Measurements from ENCODE around the gene NTMT1. TPM values are rescaled to one million over a fixed set of nuclear protein-coding genes. Genes with fewer than 3 reads are reported as not detected.

The NTMT1 gene
- total and polyA plus RNA-seq, 4 experiments from 2014 or later = 45.0 to 55.1 (median 46.9) TPM

DNA sequence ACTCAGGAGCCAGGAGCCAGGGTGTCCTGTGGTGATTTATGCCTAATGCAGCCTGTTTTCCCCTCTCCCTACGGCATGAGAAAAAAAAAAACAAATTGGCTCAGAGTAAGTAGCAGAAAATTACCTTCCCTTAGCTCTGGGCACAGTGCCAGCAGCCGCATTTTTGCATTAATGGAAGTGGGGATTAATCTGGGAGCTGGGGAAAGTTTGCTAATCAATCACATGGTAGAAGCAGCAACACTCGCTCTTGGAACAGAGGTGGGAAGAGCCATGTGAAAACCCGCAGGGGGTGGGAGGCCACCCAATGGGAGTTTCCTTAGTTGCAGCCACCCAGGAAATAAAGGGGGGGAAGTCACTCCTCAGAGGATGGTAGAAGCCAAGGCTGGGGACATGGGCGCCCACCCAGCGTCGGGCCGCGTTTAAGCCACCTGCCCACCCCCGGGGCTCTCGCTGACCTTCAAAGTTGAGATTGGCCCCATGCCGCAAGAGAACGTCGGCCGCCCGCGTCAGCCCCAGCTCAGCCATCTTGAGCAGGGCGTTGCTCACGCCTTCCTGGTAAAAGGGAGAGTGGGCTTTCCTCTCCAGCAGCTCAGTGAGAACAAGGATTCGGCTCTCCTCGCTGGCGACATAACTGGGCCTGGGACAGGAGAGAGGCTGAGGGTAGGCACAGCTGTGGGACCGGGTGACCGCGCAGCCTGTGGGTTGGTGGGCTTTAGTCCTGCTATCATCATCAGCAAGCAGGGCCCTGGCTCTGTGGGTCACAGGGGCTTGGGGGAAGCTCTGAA lies 14.3 kb downstream of the NTMT1 start:
- Mint-ChIP-seq H3K9me3 (peaks cover 0 to 2% (median 0%) of the 10 kb centered on the region in 8 donors), H3K4me3 (peak overlapping the region; percentile 35 to 86 (median 82)), H3K27ac (peak overlapping the region in 6 of 7 donors; percentile 22 to 93 (median 76)), H3K4me1 (peaks cover 10 to 33% (median 18%) of the 10 kb centered on the region in 4 donors), H3K27me3 (no peaks in the 10 kb centered on the region), H3K36me3 (peaks cover 2 to 30% of the 10 kb centered on the region in 2 donors)
- intact Hi-C loops (cut with micrococcal nuclease) = no loop called here
- ChIA-PET CTCF (ENCODE audit: partially characterized antibody) (interaction anchor here (0.8 to 7.7 kb wide), 8 partner anchors 10 to 603 kb away, joined by 3 to 75 read pairs (median 6); partner anchors contain the start of gene NTMT1), POLR2A (ENCODE audit: partially characterized antibody) (interaction anchor here (5.5 kb wide), 1 partner anchor 14 kb away, joined by 55 read pairs; the partner anchor contains the start of gene NTMT1)
- H3K27me3 ChIP-seq (ENCODE audit: insufficient read depth, low read length) = no peaks in the 10 kb centered on the region
- no peak for DNase-seq
- no peaks in the 10 kb centered on the region for H3K9me3 ChIP-seq (ENCODE audit: control insufficient read depth in 1 of 2, low read length in 2 of 2)
- H3K4me1 ChIP-seq (ENCODE audit: insufficient read depth, low read length) = peaks cover 26% of the 10 kb centered on the region
- peak overlapping the region; percentile 66 to 95 for H3K4me3 ChIP-seq (ENCODE audit: low read length in 2 of 2)
- H3K36me3 ChIP-seq (ENCODE audit: insufficient read depth, low read length) = peaks cover 32% of the 10 kb centered on the region
- peak overlapping the region; percentile 81 for H3K27ac ChIP-seq (ENCODE audit: low read depth, low read length)

DNA sequence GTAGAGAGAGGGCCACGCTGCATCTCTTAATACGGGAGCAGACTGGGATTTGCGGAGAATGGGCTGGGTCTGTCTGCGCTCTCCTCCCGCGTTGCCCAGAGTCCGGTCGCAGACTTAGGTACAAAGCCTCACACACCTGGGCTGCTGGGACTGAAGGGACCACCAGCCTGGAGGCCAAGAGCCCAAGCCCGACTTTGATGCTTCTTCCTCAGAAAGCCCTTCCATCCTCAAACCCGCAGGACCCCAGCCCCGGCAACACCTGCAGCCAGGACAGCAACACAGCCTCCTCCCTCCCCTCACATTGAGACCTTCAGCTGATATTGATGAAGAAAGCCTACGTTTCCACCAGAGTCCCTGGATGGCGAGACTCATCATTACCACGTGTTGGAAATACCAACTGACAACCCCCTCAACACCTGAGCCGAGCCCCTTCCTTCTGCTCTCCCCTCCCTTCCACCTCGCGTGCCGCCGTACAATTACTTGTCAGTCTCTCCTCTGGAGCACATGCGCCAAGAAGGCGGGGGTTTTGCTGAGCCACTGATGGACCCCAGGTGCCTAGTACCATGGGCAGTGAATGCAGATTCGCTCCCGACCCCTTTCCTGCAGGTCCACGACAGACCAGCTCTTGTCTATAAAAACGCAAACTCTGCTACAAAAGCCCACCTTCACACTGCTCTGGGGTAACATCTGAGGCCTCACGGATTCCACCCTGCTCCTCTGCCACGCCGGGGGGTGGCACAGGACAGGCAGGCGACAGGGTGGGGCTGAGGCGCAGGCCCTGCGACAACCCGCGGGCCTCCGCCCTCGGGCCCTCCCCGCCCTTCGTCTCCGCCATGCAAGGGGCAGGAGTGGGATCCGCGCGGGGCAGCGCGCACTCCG lies 15.1 kb downstream of the NTMT1 start:
- no peaks in the 10 kb centered on the region for H3K9me3 ChIP-seq (ENCODE audit: control insufficient read depth in 1 of 2, low read length in 2 of 2)
- Mint-ChIP-seq H3K4me1 (peaks cover 10 to 33% (median 18%) of the 10 kb centered on the region in 4 donors), H3K9me3 (peaks cover 0 to 2% (median 0%) of the 10 kb centered on the region in 8 donors), H3K27me3 (no peaks in the 10 kb centered on the region), H3K36me3 (peaks cover 0 to 23% of the 10 kb centered on the region in 2 donors), H3K27ac (peak overlapping the region; percentile 79 to 94 (median 89)), H3K4me3 (peak overlapping the region; percentile 79 to 92 (median 84))
- ChIA-PET CTCF (ENCODE audit: partially characterized antibody) (interaction anchor here (0.8 to 7.7 kb wide), 9 partner anchors 11 to 509 kb away, joined by 3 to 75 read pairs (median 4); partner anchors contain the start of gene NTMT1), POLR2A (ENCODE audit: partially characterized antibody) (interaction anchor here (0.9 to 5.5 kb wide), 2 partner anchors 15 to 463 kb away, joined by 5 to 55 read pairs; partner anchors contain the start of genes IER5L and NTMT1)
- no peaks in the 10 kb centered on the region for H3K27me3 ChIP-seq (ENCODE audit: insufficient read depth, low read length)
- DNase-seq = no peak
- H3K36me3 ChIP-seq (ENCODE audit: insufficient read depth, low read length) = peaks cover 26% of the 10 kb centered on the region
- intact Hi-C loops (cut with micrococcal nuclease) = no loop called here
- peaks cover 26% of the 10 kb centered on the region for H3K4me1 ChIP-seq (ENCODE audit: insufficient read depth, low read length)
- H3K4me3 ChIP-seq (ENCODE audit: low read length in 2 of 2) = peak overlapping the region; percentile 66 to 95
- H3K27ac ChIP-seq (ENCODE audit: low read depth, low read length) = peak overlapping the region; percentile 81

DNA sequence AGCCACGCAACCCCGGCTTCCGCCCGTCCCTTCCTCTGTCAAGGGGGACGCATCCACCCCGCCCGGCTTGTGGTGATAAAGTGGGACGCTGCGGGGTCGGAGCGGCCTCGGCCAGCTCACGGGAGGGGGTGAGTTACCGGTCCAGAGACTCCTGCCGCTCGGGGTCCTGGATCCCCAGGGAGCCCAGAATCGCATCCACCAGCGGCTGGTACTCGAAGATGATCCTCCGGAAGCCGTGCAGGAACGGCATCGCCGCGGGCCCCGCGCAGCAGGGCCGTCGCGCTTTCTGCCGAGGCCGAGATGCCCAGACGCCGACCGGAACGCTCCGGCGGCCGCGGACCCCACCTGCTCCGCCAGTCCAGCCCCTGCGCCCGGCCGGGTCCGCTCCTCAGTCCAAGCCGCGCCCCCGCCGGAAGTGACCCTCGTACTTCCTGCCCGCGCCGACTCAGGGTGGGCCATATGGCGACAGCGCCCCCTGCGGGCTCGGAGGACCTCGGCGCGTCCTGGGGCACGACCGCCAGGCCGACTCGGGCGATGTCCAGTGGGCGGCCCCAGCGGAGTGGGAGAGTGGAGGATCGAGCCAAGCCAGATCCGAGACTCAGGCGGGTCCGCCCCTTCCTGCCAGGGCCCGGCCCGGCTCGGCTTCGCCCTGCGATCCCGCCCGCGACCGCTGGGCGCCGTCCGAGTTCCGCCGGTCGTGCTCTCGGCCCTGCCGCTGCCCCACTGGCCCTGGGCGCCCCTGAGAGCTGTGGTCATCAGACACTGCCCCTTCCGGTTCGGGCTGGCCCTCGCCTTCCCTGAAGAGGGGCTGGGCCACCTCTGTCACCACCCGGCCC lies 16.0 kb downstream of the NTMT1 start, which contains the start of gene ASB6:
TSS of gene ASB6 (minus strand) at position 402 of the 836 bp plus-strand sequence. CDS start at position 250, 152 bp downstream.
- no peaks in the 10 kb centered on the region for H3K27me3 Mint-ChIP-seq

DNA sequence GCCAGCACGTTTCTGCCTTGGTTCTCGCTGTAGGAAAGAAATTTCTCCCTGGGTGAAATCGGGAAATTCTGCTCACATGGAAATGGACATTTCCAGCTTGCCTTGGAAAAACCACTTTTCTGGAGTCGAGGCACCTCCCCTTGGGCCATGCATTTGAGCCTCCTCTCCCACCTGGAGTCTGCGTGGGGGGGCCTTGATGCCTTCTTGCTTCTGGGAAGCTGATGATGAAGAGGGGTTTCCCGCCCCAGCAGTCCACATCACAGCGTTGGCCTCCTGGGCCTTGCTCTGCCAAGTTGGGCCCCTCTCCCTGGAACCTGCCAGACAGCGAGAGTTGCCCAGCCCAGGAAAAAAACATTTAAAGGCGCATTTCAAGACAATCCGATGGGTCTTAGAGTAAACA lies 17.7 kb downstream of the NTMT1 start:
- Histone ChIP-seq H3K27me3 (ENCODE audit: insufficient read depth, low read length) (no peaks in the 10 kb centered on the region), H3K27ac (ENCODE audit: low read depth, low read length) (no peak overlapping the region), H3K9me3 (ENCODE audit: control insufficient read depth in 1 of 2, low read length in 2 of 2) (no peaks in the 10 kb centered on the region), H3K36me3 (ENCODE audit: insufficient read depth, low read length) (peaks cover 7% of the 10 kb centered on the region), H3K4me3 (ENCODE audit: low read length in 2 of 2) (no peak overlapping the region), H3K4me1 (ENCODE audit: insufficient read depth, low read length) (peaks cover 26% of the 10 kb centered on the region)
- H3K4me3 Mint-ChIP-seq = peak overlapping the region in 6 of 8 donors; percentile 6 to 67 (median 34)
- H3K27ac Mint-ChIP-seq = peak overlapping the region in 2 of 7 donors; percentile 10 to 89
- ChIA-PET CTCF (ENCODE audit: partially characterized antibody) (interaction anchor here (1.2 to 7.7 kb wide), 3 partner anchors 19 to 512 kb away, joined by 3 to 75 read pairs (median 11); partner anchors contain the start of gene NTMT1), POLR2A (ENCODE audit: partially characterized antibody) (interaction anchor here (5.5 kb wide), 1 partner anchor 18 kb away, joined by 55 read pairs; the partner anchor contains the start of gene NTMT1)
- peaks cover 8 to 23% (median 16%) of the 10 kb centered on the region in 4 donors for H3K4me1 Mint-ChIP-seq
- H3K36me3 Mint-ChIP-seq = peaks cover 0 to 7% of the 10 kb centered on the region in 2 donors
- intact Hi-C loops (cut with micrococcal nuclease) = no loop called here
- no peaks in the 10 kb centered on the region for H3K9me3 Mint-ChIP-seq
- no peak for DNase-seq
- no peaks in the 10 kb centered on the region for H3K27me3 Mint-ChIP-seq

More for the DNA sequence above, 16.0 kb downstream of the NTMT1 start, which contains the start of gene ASB6:
- H3K9me3 Mint-ChIP-seq = peaks cover 0 to 2% (median 0%) of the 10 kb centered on the region in 8 donors
- intact Hi-C loops (cut with micrococcal nuclease) = loop anchor here (1.0 kb wide), 2 partner anchors 16 to 141 kb away; partner anchors contain the start of gene NTMT1
- peaks cover 24% of the 10 kb centered on the region for H3K36me3 ChIP-seq (ENCODE audit: insufficient read depth, low read length)
- peaks cover 0 to 22% of the 10 kb centered on the region in 2 donors for H3K36me3 Mint-ChIP-seq
- H3K4me1 ChIP-seq (ENCODE audit: insufficient read depth, low read length) = peaks cover 26% of the 10 kb centered on the region
- H3K4me1 Mint-ChIP-seq = peaks cover 10 to 33% (median 18%) of the 10 kb centered on the region in 4 donors
- no peaks in the 10 kb centered on the region for H3K9me3 ChIP-seq (ENCODE audit: control insufficient read depth in 1 of 2, low read length in 2 of 2)
- H3K27ac Mint-ChIP-seq = peak within 1 kb of the TSS; percentile 85 to 94 (median 89)
- ChIA-PET CTCF (ENCODE audit: partially characterized antibody) (interaction anchor here (0.8 to 7.7 kb wide), 5 partner anchors 17 to 510 kb away, joined by 3 to 75 read pairs (median 3); partner anchors contain the start of gene NTMT1), POLR2A (ENCODE audit: partially characterized antibody) (interaction anchor here (0.9 to 5.5 kb wide), 2 partner anchors 16 to 464 kb away, joined by 5 to 55 read pairs; partner anchors contain the start of genes IER5L and NTMT1)
- H3K27me3 ChIP-seq (ENCODE audit: insufficient read depth, low read length) = no peaks in the 10 kb centered on the region
- DNase-seq = peak; percentile 86 to 92 (median 87)
- peak within 1 kb of the TSS; percentile 81 for H3K27ac ChIP-seq (ENCODE audit: low read depth, low read length)
- H3K4me3 Mint-ChIP-seq = peak within 1 kb of the TSS; percentile 81 to 92 (median 84)
- peak within 1 kb of the TSS; percentile 66 to 95 for H3K4me3 ChIP-seq (ENCODE audit: low read length in 2 of 2)

DNA sequence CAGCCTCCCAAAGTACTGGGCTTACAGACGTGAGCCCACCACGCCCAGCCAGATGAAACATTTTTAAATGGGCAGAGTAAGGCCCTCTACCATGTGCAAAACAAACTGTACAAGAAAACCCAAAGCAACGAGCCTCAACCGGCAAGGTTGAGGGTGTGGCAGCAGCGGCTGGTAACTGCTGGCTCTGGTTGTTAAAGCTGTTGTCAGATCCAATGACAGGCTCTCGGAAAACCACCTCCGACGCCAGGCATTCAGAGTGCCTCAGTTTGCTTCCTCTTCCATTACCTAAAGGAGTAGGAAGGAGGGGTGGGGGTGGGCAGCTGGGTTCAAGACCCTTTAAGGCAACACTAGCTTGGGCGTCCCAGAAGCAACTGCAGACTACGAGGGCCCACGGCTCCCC lies 18.4 kb downstream of the NTMT1 start:
- Histone ChIP-seq H3K27me3 (ENCODE audit: insufficient read depth, low read length) (no peaks in the 10 kb centered on the region), H3K27ac (ENCODE audit: low read depth, low read length) (no peak overlapping the region), H3K4me1 (ENCODE audit: insufficient read depth, low read length) (peaks cover 26% of the 10 kb centered on the region), H3K9me3 (ENCODE audit: control insufficient read depth in 1 of 2, low read length in 2 of 2) (no peaks in the 10 kb centered on the region), H3K4me3 (ENCODE audit: low read length in 2 of 2) (no peak overlapping the region), H3K36me3 (ENCODE audit: insufficient read depth, low read length) (no peaks in the 10 kb centered on the region)
- DNase-seq = no peak
- intact Hi-C loops (cut with micrococcal nuclease) = no loop called here
- H3K36me3 Mint-ChIP-seq = peaks cover 0 to 6% of the 10 kb centered on the region in 2 donors
- ChIA-PET CTCF (ENCODE audit: partially characterized antibody) (interaction anchor here (1.2 kb wide), 1 partner anchor 506 kb away, joined by 3 read pairs; no protein-coding TSS in a partner anchor), POLR2A (ENCODE audit: partially characterized antibody) (no interaction called here)
- no peak overlapping the region for H3K4me3 Mint-ChIP-seq
- no peak overlapping the region for H3K27ac Mint-ChIP-seq
- no peaks in the 10 kb centered on the region for H3K27me3 Mint-ChIP-seq
- peaks cover 8 to 23% (median 16%) of the 10 kb centered on the region in 4 donors for H3K4me1 Mint-ChIP-seq
- no peaks in the 10 kb centered on the region for H3K9me3 Mint-ChIP-seq

DNA sequence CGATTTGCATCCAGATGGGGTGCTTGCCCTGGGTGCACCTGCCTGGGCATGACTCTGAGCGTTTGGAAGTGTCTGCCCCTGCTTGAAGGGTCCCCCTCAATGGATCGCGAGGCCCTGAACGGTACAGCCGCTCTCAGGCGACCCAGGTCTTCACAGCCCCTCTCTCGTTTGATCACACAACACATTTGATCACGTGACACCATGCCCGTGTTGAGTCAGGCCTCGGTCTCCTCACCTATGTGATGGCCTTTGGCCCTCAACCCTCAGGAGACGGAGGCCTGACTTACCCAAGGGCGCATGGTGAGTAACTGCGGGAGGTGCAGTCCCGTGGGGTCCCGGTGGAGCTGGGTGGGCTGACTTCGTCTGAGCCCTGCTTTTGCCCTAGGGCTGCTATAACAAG lies 18.9 kb downstream of the NTMT1 start:
- no peaks in the 10 kb centered on the region for H3K9me3 Mint-ChIP-seq
- H3K36me3 ChIP-seq (ENCODE audit: insufficient read depth, low read length) = no peaks in the 10 kb centered on the region
- no peak overlapping the region for H3K27ac ChIP-seq (ENCODE audit: low read depth, low read length)
- no peak overlapping the region for H3K4me3 ChIP-seq (ENCODE audit: low read length in 2 of 2)
- no peaks in the 10 kb centered on the region for H3K27me3 ChIP-seq (ENCODE audit: insufficient read depth, low read length)
- intact Hi-C loops (cut with micrococcal nuclease) = no loop called here
- no peak overlapping the region for H3K4me3 Mint-ChIP-seq
- no peak overlapping the region for H3K27ac Mint-ChIP-seq
- peaks cover 8 to 21% (median 16%) of the 10 kb centered on the region in 4 donors for H3K4me1 Mint-ChIP-seq
- no peaks in the 10 kb centered on the region for H3K9me3 ChIP-seq (ENCODE audit: control insufficient read depth in 1 of 2, low read length in 2 of 2)
- H3K27me3 Mint-ChIP-seq = no peaks in the 10 kb centered on the region
- DNase-seq = no peak
- CTCF ChIA-PET (ENCODE audit: partially characterized antibody) = no interaction called here
- peaks cover 21% of the 10 kb centered on the region for H3K4me1 ChIP-seq (ENCODE audit: insufficient read depth, low read length)
- POLR2A ChIA-PET (ENCODE audit: partially characterized antibody) = no interaction called here
- peaks cover 0 to 5% of the 10 kb centered on the region in 2 donors for H3K36me3 Mint-ChIP-seq

Data from CD4-positive, alpha-beta memory T cell (primary cell).